Adrenal gland (tissue), 5 donors: Measurements from ENCODE around the gene RAB27A.

Source experiments
- CTCF ChIP-seq, 6 experiments: fragments of 450-650 bp in 4 of 6; fragments of 200-600 bp in 2 of 6; sonication (generic) in 1 of 6; IDR thresholded peaks; 1 replicate in 5 of 6; 2 replicates in 1 of 6; pipeline versions ENCODE4 v1.5.1 to v1.8.0; 2016 to 2021; ENCODE audit warnings: antibody characterized with exemption in 6 of 6, mild to moderate bottlenecking in 2 of 6, moderate library complexity in 1 of 6
- POLR2A ChIP-seq, 2 donors: fragments of 450-650 bp; IDR thresholded peaks; one replicate each; pipeline ENCODE4 v1.6.1; 2017; ENCODE audit warnings: antibody characterized with exemption in 2 of 2, mild to moderate bottlenecking in 2 of 2, moderate library complexity in 1 of 2
- donor health status: DM: no; HTN: no; CAD: no.

- TF ChIP-seq CTCF (IDR thresholded peaks at IDR 0.05) (peak; percentile 55 to 75 (median 62)), POLR2A (IDR thresholded peaks at IDR 0.05) (no peak)
Measured at GRCh38 chr15:55168350-55168974, 121.2 kb downstream of the RAB27A start.
